ENCODE data around the gene CASP7. TPM values are rescaled to one million over a fixed set of nuclear protein-coding genes. Genes with fewer than 3 reads are reported as not detected.
"Not testable (repeated sequence)": the region's sequence is repeated elsewhere in the genome, so short reads cannot be mapped to it uniquely, and the experiment has no call there.

Gene CASP7
- total RNA-seq, 3 donors from 2014 or later: 19.0 to 27.2 (median 24.3) TPM

DNA sequence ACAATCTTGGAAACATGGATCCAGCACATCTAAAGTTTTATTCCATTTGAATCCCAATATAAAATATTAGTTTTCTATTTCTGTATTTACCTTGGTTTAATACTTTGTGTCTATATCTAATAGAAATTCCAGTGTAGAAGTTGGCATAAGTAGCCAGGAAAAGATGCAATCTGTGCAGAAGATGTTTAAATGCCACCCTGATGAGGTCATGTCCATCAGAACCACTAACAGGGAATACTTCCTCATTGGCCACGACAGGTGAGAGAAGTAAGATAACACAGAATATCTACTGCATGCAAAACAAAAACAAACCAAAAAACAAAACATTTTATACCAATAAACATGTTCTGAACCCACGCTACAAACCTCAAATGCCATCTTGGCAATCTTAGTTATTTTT lies 87.5 kb downstream of the CASP7 start:
- no peak for DNase-seq (ENCODE audit: low spot score in 2 of 2)
- no peaks in the 10 kb centered on the region for H3K27me3 ChIP-seq
- no peaks in the 10 kb centered on the region for H3K36me3 ChIP-seq
- H3K4me3 ChIP-seq: no peak overlapping the region
- peaks cover 0 to 8% of the 10 kb centered on the region in 2 donors for H3K9me3 ChIP-seq
- TF ChIP-seq POLR2A (IDR thresholded peaks at IDR 0.05): no peak
- TF ChIP-seq POLR2AphosphoS5 (IDR thresholded peaks at IDR 0.05): no peak
- no peak for TF ChIP-seq CTCF (IDR thresholded peaks at IDR 0.05)
- intact Hi-C loops (cut with DNase I; ENCODE audit: low total_unique reads): no loop called here
- no peaks in the 10 kb centered on the region for H3K4me1 ChIP-seq
- H3K27ac ChIP-seq: no peak overlapping the region

DNA sequence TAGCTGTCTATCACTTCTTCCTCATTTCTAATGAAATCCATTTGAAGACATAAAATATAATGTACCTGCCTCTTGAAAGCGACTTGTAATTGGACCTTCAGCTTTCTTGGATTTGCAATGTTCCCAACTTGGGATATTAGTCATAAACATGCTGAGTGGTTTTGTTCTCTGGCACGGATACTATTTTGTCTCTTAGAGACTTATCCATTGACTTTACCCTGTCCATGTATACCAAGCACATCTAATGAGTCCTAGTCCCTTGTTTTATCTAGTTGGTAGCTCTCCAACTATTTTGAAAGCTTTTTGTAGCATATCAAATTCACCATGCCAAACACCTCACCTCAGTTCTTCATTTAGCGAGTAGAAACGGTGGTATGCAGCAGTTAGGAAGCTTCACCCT lies 90.6 kb downstream of the CASP7 start:
- intact Hi-C loops (cut with DNase I; ENCODE audit: low total_unique reads): no loop called here
- no peak overlapping the region for H3K4me3 ChIP-seq
- H3K27me3 ChIP-seq: no peaks in the 10 kb centered on the region
- no peaks in the 10 kb centered on the region for H3K9me3 ChIP-seq
- H3K4me1 ChIP-seq: no peaks in the 10 kb centered on the region
- H3K27ac ChIP-seq: no peak overlapping the region
- TF ChIP-seq POLR2AphosphoS5 (IDR thresholded peaks at IDR 0.05): no peak
- TF ChIP-seq POLR2A (IDR thresholded peaks at IDR 0.05): no peak
- TF ChIP-seq CTCF (IDR thresholded peaks at IDR 0.05): no peak
- DNase-seq (ENCODE audit: low spot score in 2 of 2): no peak
- no peaks in the 10 kb centered on the region for H3K36me3 ChIP-seq

GRCh38 chr10:113771131-113771530 lies 91.4 kb downstream of the CASP7 start:
- H3K27ac ChIP-seq; H3K9me3 ChIP-seq; intact Hi-C loops (cut with DNase I; ENCODE audit: low total_unique reads); DNase-seq (ENCODE audit: low spot score in 2 of 2); H3K4me3 ChIP-seq; H3K27me3 ChIP-seq; H3K4me1 ChIP-seq; H3K36me3 ChIP-seq: not testable (repeated sequence)

- no peaks in the 10 kb centered on the region for H3K36me3 ChIP-seq
- H3K4me3 ChIP-seq: no peak overlapping the region
- no peaks in the 10 kb centered on the region for H3K9me3 ChIP-seq
- intact Hi-C loops (cut with DNase I; ENCODE audit: low total_unique reads): no loop called here
- H3K27me3 ChIP-seq: no peaks in the 10 kb centered on the region
- DNase-seq (ENCODE audit: low spot score in 2 of 2): no peak
- no peak for TF ChIP-seq CTCF (IDR thresholded peaks at IDR 0.05)
- no peak for TF ChIP-seq POLR2A (IDR thresholded peaks at IDR 0.05)
- TF ChIP-seq POLR2AphosphoS5 (IDR thresholded peaks at IDR 0.05): no peak
- no peak overlapping the region for H3K27ac ChIP-seq
- no peaks in the 10 kb centered on the region for H3K4me1 ChIP-seq
Observed at GRCh38 chr10:113775686-113776294, 96.1 kb downstream of the CASP7 start.

DNA sequence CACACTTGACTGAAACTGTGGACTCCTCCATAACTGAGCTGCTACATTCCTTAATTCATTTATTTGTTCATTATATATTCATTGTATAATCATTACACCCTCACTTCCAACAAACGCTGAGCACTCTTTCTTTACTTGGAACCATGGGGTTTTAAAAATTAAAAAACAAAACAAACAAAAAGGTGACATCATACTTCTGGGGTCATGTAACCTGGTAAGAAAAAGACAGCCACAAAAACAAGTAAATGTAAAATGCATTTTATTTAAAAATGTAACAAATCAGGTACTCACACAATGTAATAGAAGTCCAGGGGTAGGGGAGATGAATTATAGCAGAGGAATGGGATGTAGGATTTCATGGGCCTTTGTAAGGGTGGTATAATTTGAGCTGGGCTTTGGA lies 96.8 kb downstream of the CASP7 start:
- Histone ChIP-seq H3K9me3 (no peaks in the 10 kb centered on the region), H3K4me3 (no peak overlapping the region), H3K36me3 (no peaks in the 10 kb centered on the region), H3K4me1 (no peaks in the 10 kb centered on the region), H3K27me3 (no peaks in the 10 kb centered on the region), H3K27ac (no peak overlapping the region)
- no peak for DNase-seq (ENCODE audit: low spot score in 2 of 2)
- intact Hi-C loops (cut with DNase I; ENCODE audit: low total_unique reads): no loop called here
- TF ChIP-seq POLR2A (IDR thresholded peaks at IDR 0.05): no peak
- no peak for TF ChIP-seq POLR2AphosphoS5 (IDR thresholded peaks at IDR 0.05)
- TF ChIP-seq CTCF (IDR thresholded peaks at IDR 0.05): no peak

Other genes starting within 250 kb of the CASP7 start
- gene HABP2, start 126.9 kb upstream of the CASP7 start, total RNA-seq: under 1 TPM in 2 of 3 donors, not detected in 1; 0.29 to 0.66 TPM
- gene NRAP, start 15.9 kb upstream of the CASP7 start, total RNA-seq: not detected
- 10 to 100 TPM in 2 of 3 donors, not detected in 1; 23.6 to 30.0 TPM for gene PLEKHS1, start 71.8 kb downstream of the CASP7 start, total RNA-seq
- 1 to 10 TPM; 4.0 to 7.5 (median 4.3) TPM for gene DCLRE1A, start 174.2 kb downstream of the CASP7 start, total RNA-seq
- 10 to 100 TPM; 36.4 to 84.3 (median 56.0) TPM for gene NHLRC2, start 174.7 kb downstream of the CASP7 start, total RNA-seq